MCF 10A (cell line): ENCODE measurements around the gene ARHGEF7. TPM values are rescaled to one million over a fixed set of nuclear protein-coding genes. Genes with fewer than 3 reads are reported as not detected.

ENCODE experiments used
- BruUV-seq: library from RNA; stranded (reverse); fragments of 400-500 nt; replicated peaks from 2 replicates; lab custom pipeline; 2021; lab: Mats Ljungman, UMichigan
- CTCF ChIA-PET: fragments of 300-600 bp; sonication (Branson Sonifier 250); formaldehyde crosslinking; extraction: SDS; loops from one replicate; lab custom pipeline; 2021; ENCODE audit warnings: antibody characterized with exemption, inconsistent platforms; lab: Yijun Ruan, JAX
- POLR2A ChIA-PET: fragments of 300-600, 350-650 bp; sonication (Branson Sonifier 250); formaldehyde crosslinking; extraction: SDS; loops from one replicate; lab custom pipeline; 2020; ENCODE audit warnings: antibody characterized with exemption, inconsistent platforms; lab: Yijun Ruan, JAX
- DNase-seq: peaks from one replicate; pipeline ENCODE4 v3.0.0-alpha.2; 2018; ENCODE audit not compliant: unreplicated experiment
- H3K27ac Mint-ChIP-seq: one replicate; pipeline ENCODE4 v1.8.0; 2022; ENCODE audit warnings: mild to moderate bottlenecking, low read depth, mixed read lengths; ENCODE audit not compliant: unreplicated experiment
- H3K27me3 Mint-ChIP-seq: one replicate; pipeline ENCODE4 v1.8.0; 2022; ENCODE audit warnings: mixed read lengths; ENCODE audit not compliant: insufficient read depth, unreplicated experiment
- H3K36me3 Mint-ChIP-seq: one replicate; pipeline ENCODE4 v1.8.0; 2022; ENCODE audit warnings: mild to moderate bottlenecking, moderate library complexity, mixed read lengths; ENCODE audit not compliant: insufficient read depth, unreplicated experiment
- H3K4me1 Mint-ChIP-seq: one replicate; pipeline ENCODE4 v1.8.0; 2022; ENCODE audit warnings: mixed read lengths; ENCODE audit not compliant: insufficient read depth, unreplicated experiment
- H3K4me3 Mint-ChIP-seq: one replicate; pipeline ENCODE4 v1.8.0; 2022; ENCODE audit warnings: mild to moderate bottlenecking, moderate library complexity, mixed read lengths; ENCODE audit not compliant: unreplicated experiment
- H3K9me3 Mint-ChIP-seq: one replicate; pipeline ENCODE4 v1.8.0; 2022; ENCODE audit warnings: mixed read lengths; ENCODE audit not compliant: unreplicated experiment
- CTCF ChIP-seq: fragments of 200-600 bp; IDR thresholded peaks from one replicate; pipeline ENCODE4 v1.8.0; 2022; ENCODE audit warnings: antibody characterized with exemption, mild to moderate bottlenecking; ENCODE audit not compliant: unreplicated experiment
- intact Hi-C: fragments of 100-400 bp; cut with micrococcal nuclease; formaldehyde crosslinking; loops from 2 replicates; pipeline ENCODE4 v1.14.1; 2022
- total RNA-seq: library from RNA; stranded (reverse); gene quantifications from 2 replicates; pipeline ENCODE4 v1.2.3, GENCODE V29; 2022

The ARHGEF7 gene
- total RNA-seq, 1 experiment from 2014 or later = 43.5 TPM

- Mint-ChIP-seq H3K27ac (no peak overlapping the region), H3K4me3 (no peak overlapping the region), H3K9me3 (no peaks in the 10 kb centered on the region), H3K27me3 (no peaks in the 10 kb centered on the region), H3K4me1 (no peaks in the 10 kb centered on the region), H3K36me3 (peaks cover 43% of the 10 kb centered on the region)
- CTCF ChIA-PET = interaction anchor here (0.6 kb wide), 1 partner anchor 11 kb away, joined by 4 read pairs; no protein-coding TSS in a partner anchor
- no peak for DNase-seq
- intact Hi-C loops = no loop called here
- TF ChIP-seq CTCF = no peak
- POLR2A ChIA-PET = no interaction called here
- BruUV-seq = no TSS peak
These were observed 126.1 kb downstream of the ARHGEF7 start for GRCh38 chr13:111241006-111241755.

GRCh38 chr13:111241862-111242261, 126.8 kb downstream of the ARHGEF7 start:
- no peak for TF ChIP-seq CTCF
- no peak overlapping the region for H3K27ac Mint-ChIP-seq
- ChIA-PET POLR2A (no interaction called here), CTCF (interaction anchor here (0.6 kb wide), 1 partner anchor 10 kb away, joined by 4 read pairs; no protein-coding TSS in a partner anchor)
- H3K9me3 Mint-ChIP-seq = no peaks in the 10 kb centered on the region
- peaks cover 39% of the 10 kb centered on the region for H3K36me3 Mint-ChIP-seq
- intact Hi-C loops = no loop called here
- H3K4me3 Mint-ChIP-seq = no peak overlapping the region
- H3K4me1 Mint-ChIP-seq = no peaks in the 10 kb centered on the region
- DNase-seq = no peak
- no peaks in the 10 kb centered on the region for H3K27me3 Mint-ChIP-seq
- no TSS peak for BruUV-seq

GRCh38 chr13:111242585-111242984, 127.5 kb downstream of the ARHGEF7 start:
- H3K27me3 Mint-ChIP-seq = no peaks in the 10 kb centered on the region
- no peak for DNase-seq
- no peak overlapping the region for H3K27ac Mint-ChIP-seq
- intact Hi-C loops = no loop called here
- H3K4me1 Mint-ChIP-seq = no peaks in the 10 kb centered on the region
- no peaks in the 10 kb centered on the region for H3K9me3 Mint-ChIP-seq
- H3K4me3 Mint-ChIP-seq = no peak overlapping the region
- POLR2A ChIA-PET = interaction anchor here (0.7 kb wide), 1 partner anchor 47 kb away, joined by 3 read pairs; no protein-coding TSS in a partner anchor
- peaks cover 42% of the 10 kb centered on the region for H3K36me3 Mint-ChIP-seq
- CTCF ChIA-PET = no interaction called here
- no TSS peak for BruUV-seq
- no peak for TF ChIP-seq CTCF

- Mint-ChIP-seq H3K9me3 (no peaks in the 10 kb centered on the region), H3K4me3 (no peak overlapping the region), H3K27ac (no peak overlapping the region), H3K4me1 (no peaks in the 10 kb centered on the region), H3K36me3 (peaks cover 56% of the 10 kb centered on the region), H3K27me3 (no peaks in the 10 kb centered on the region)
- intact Hi-C loops = no loop called here
- DNase-seq = no peak
- BruUV-seq = no TSS peak
- CTCF ChIA-PET = no interaction called here
- no peak for TF ChIP-seq CTCF
- POLR2A ChIA-PET = interaction anchor here (0.6 kb wide), 1 partner anchor 1724 kb away, joined by 3 read pairs; no protein-coding TSS in a partner anchor
These were observed 128.9 kb downstream of the ARHGEF7 start for GRCh38 chr13:111243981-111244380.
